T-helper 17 cell (primary cell): ENCODE data around the gene DGAT2. TPM values are rescaled to one million over a fixed set of nuclear protein-coding genes. Genes with fewer than 3 reads are reported as not detected.

Source experiments
- ATAC-seq: fragments of 150-1000 bp; cut with Tn5 transposase; 2 replicates; pipeline ENCODE4 v1.10.0; 2021; ENCODE audit warnings: mild to moderate bottlenecking, moderate library complexity
- DNase-seq, 3 donors: peaks; one replicate each; pipeline versions ENCODE4 v3.0.0 to v3.0.0-alpha.2; 2020 to 2021
- H3K9me3 ChIP-seq: one replicate; pipeline ENCODE4 v1.7.0; 2013; ENCODE audit warnings: low read length, mild to moderate bottlenecking; ENCODE audit not compliant: control insufficient read depth, poor library complexity, severe bottlenecking
- H3K27ac Mint-ChIP-seq: one replicate; pipeline ENCODE4 v1.8.0; 2022; ENCODE audit warnings: mild to moderate bottlenecking, moderate library complexity, mixed read lengths
- H3K27me3 Mint-ChIP-seq: one replicate; pipeline ENCODE4 v1.8.0; 2022; ENCODE audit warnings: mixed read lengths
- H3K36me3 Mint-ChIP-seq: one replicate; pipeline ENCODE4 v1.8.0; 2022; ENCODE audit warnings: low read depth, mixed read lengths
- H3K4me1 Mint-ChIP-seq: one replicate; pipeline ENCODE4 v1.8.0; 2022; ENCODE audit warnings: mild to moderate bottlenecking, mixed read lengths
- H3K4me3 Mint-ChIP-seq: one replicate; pipeline ENCODE4 v1.8.0; 2022; ENCODE audit warnings: mild to moderate bottlenecking, moderate library complexity, mixed read lengths
- total RNA-seq, 4 donors: library from RNA in 2 of 4; stranded (reverse) in 2 of 4; gene quantifications; one replicate each; pipeline ENCODE4 v1.2.3 and lab custom pipeline; 2022 to 2026

DGAT2 gene
- total RNA-seq, 2 donors from 2014 or later, result 0.55 to 1.2 TPM

DNA sequence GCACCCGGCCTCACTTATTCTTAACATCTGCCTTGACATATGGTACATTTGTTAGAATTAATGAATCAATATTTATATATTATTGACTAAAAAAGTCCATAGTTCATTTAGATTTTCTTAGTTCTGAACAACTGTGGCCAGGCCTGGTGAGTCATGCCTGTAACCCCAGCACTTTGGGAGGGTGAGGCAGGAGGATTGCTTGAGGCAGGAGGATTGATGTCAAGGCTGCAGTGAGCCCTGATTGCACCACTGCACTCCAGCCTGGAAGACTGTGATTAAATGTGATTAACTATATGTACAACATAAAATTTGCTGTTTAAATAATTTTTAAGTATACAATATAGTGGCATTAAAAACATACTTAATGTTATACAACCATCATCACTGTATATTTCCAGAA is 52.1 kb downstream of the DGAT2 start:
- no peaks in the 10 kb centered on the region for H3K9me3 ChIP-seq
- Mint-ChIP-seq H3K4me3 (no peak overlapping the region), H3K4me1 (peaks cover 30% of the 10 kb centered on the region), H3K36me3 (no peaks in the 10 kb centered on the region), H3K27me3 (no peaks in the 10 kb centered on the region), H3K27ac (no peak overlapping the region)
- ATAC-seq (no peak), DNase-seq (no peak)

GRCh38 chr11:75821202-75821601 is 52.6 kb downstream of the DGAT2 start:
- Mint-ChIP-seq H3K27ac (no peak overlapping the region), H3K27me3 (no peaks in the 10 kb centered on the region), H3K4me3 (no peak overlapping the region), H3K36me3 (no peaks in the 10 kb centered on the region), H3K4me1 (peaks cover 31% of the 10 kb centered on the region)
- no peaks in the 10 kb centered on the region for H3K9me3 ChIP-seq
- no peak for DNase-seq
- no peak for ATAC-seq

- H3K4me3 Mint-ChIP-seq, result no peak overlapping the region
- H3K9me3 ChIP-seq, result no peaks in the 10 kb centered on the region
- H3K27me3 Mint-ChIP-seq, result no peaks in the 10 kb centered on the region
- H3K4me1 Mint-ChIP-seq, result peaks cover 35% of the 10 kb centered on the region
- H3K36me3 Mint-ChIP-seq, result no peaks in the 10 kb centered on the region
- ATAC-seq (peak; percentile 25), DNase-seq (no peak)
- no peak overlapping the region for H3K27ac Mint-ChIP-seq
Measured at GRCh38 chr11:75822541-75822940, 54.0 kb downstream of the DGAT2 start.

- peaks cover 33% of the 10 kb centered on the region for H3K4me1 Mint-ChIP-seq
- no peak for DNase-seq
- H3K27ac Mint-ChIP-seq, result no peak overlapping the region
- no peaks in the 10 kb centered on the region for H3K36me3 Mint-ChIP-seq
- H3K4me3 Mint-ChIP-seq, result no peak overlapping the region
- H3K9me3 ChIP-seq, result no peaks in the 10 kb centered on the region
- ATAC-seq, result no peak
- no peaks in the 10 kb centered on the region for H3K27me3 Mint-ChIP-seq
Measured at GRCh38 chr11:75823415-75823814, 54.8 kb downstream of the DGAT2 start.

- Mint-ChIP-seq H3K27ac (peak overlapping the region; percentile 76), H3K27me3 (no peaks in the 10 kb centered on the region), H3K36me3 (no peaks in the 10 kb centered on the region), H3K4me3 (no peak overlapping the region), H3K4me1 (peaks cover 33% of the 10 kb centered on the region)
- DNase-seq, result no peak
- ATAC-seq, result no peak
- no peaks in the 10 kb centered on the region for H3K9me3 ChIP-seq
Measured at GRCh38 chr11:75823946-75824345, 55.4 kb downstream of the DGAT2 start.

GRCh38 chr11:75826461-75827230 is 58.1 kb downstream of the DGAT2 start:
- H3K9me3 ChIP-seq, result no peaks in the 10 kb centered on the region
- Mint-ChIP-seq H3K4me1 (peaks cover 26% of the 10 kb centered on the region), H3K27ac (peak overlapping the region; percentile 76), H3K4me3 (peak overlapping the region; percentile 49), H3K27me3 (no peaks in the 10 kb centered on the region), H3K36me3 (peaks cover 2% of the 10 kb centered on the region)
- ATAC-seq (no peak), DNase-seq (no peak)

DNA sequence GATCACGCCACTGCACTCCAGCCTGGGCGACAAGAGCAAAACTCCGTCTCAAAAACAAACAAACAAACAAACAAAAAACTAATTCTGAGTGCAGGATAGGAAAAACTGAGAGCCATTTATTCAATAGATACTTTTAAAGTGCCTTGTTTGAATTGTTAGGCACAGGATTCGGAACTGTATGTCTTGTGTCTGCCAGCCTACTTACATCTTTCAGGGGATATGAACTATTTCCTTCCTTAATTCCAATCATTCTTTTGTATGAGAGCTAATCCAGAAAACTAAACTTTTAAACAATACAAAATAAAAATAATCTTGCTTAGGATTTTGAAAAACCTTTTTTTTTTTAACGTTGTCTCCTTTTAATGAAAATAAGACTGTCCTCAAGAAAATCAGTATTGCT is 59.0 kb downstream of the DGAT2 start:
- ATAC-seq, result no peak
- Mint-ChIP-seq H3K36me3 (peaks cover 2% of the 10 kb centered on the region), H3K27me3 (no peaks in the 10 kb centered on the region), H3K4me1 (peaks cover 23% of the 10 kb centered on the region), H3K4me3 (no peak overlapping the region), H3K27ac (no peak overlapping the region)
- H3K9me3 ChIP-seq, result no peaks in the 10 kb centered on the region
- no peak for DNase-seq

DNA sequence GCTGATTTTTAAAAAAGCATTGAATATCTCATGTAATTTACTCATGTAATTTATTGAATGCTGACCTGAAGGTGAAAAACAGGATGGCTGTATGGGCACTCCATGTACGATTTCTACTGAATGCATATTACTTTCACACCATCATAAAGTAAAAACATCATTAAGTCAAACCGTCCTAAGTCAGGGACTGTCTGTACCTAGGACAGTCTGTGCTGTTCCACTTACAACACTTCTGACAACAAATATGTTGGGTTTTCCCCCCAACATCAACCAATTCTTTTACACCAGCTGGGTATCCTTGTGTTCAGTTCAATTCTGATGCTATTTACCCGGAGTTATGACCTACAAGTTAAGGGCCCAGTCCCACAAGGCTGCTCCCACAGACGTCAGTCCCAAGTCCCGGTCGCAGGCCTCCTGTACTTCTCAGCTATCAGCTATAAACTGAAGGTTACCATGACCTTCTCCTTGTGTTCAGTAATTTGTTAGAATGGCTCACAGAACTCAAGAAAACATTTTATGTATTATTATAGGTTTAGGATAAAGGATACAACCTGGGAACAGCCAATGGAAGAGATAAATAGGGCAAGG is 63.4 kb downstream of the DGAT2 start:
- Mint-ChIP-seq H3K36me3 (peaks cover 5% of the 10 kb centered on the region), H3K27me3 (no peaks in the 10 kb centered on the region), H3K4me3 (no peak overlapping the region), H3K27ac (no peak overlapping the region), H3K4me1 (peaks cover 17% of the 10 kb centered on the region)
- DNase-seq (no peak), ATAC-seq (no peak)
- no peaks in the 10 kb centered on the region for H3K9me3 ChIP-seq

DNA sequence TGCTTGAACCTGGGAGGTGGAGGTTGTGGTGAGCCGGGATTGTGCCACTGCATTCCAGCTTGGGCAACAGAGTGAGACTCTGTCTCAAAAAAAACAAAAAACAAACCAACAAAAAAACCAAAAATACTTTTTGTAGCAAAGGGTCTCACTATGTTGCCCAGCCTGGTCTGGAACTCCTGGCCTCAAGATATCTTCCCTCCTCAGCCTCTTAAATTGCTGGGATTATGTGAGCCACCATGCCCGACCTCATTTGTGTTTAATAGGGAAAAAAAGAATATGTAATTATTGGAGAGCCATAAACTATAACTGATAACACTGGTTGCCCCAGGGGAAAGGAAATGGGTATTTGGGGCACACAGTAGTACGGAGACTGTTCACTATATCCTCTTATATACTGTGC is 66.2 kb downstream of the DGAT2 start:
- Mint-ChIP-seq H3K27ac (no peak overlapping the region), H3K36me3 (peaks cover 7% of the 10 kb centered on the region), H3K27me3 (no peaks in the 10 kb centered on the region), H3K4me3 (no peak overlapping the region), H3K4me1 (peaks cover 21% of the 10 kb centered on the region)
- H3K9me3 ChIP-seq, result no peaks in the 10 kb centered on the region
- ATAC-seq, result no peak
- DNase-seq, result no peak

DNA sequence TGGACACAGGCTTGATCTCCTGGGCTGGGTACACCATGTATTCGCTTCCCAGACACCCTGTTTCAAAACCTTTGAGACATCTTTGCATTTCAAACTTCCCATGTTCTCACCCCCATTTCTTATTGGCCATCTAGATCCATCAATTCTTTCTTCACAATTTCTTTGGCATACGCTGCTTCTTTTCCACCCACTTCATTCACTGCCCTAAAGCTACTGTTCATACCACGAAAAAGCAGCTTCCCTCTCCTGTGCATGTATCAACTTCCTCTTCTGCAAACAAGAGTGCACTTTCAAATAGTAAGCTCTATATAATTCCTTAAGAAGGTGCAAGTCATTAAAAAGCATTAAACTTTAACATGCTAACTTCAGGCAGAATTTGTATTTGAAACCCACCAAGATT is 67.8 kb downstream of the DGAT2 start:
- H3K4me1 Mint-ChIP-seq, result peaks cover 28% of the 10 kb centered on the region
- no peak overlapping the region for H3K27ac Mint-ChIP-seq

GRCh38 chr11:75839851-75840250 is 71.3 kb downstream of the DGAT2 start:
- H3K9me3 ChIP-seq, result no peaks in the 10 kb centered on the region
- H3K27ac Mint-ChIP-seq, result no peak overlapping the region
- peaks cover 5% of the 10 kb centered on the region for H3K36me3 Mint-ChIP-seq
- DNase-seq, result no peak
- ATAC-seq, result no peak
- no peak overlapping the region for H3K4me3 Mint-ChIP-seq
- H3K4me1 Mint-ChIP-seq, result peaks cover 33% of the 10 kb centered on the region
- no peaks in the 10 kb centered on the region for H3K27me3 Mint-ChIP-seq

More for the DNA sequence above, 67.8 kb downstream of the DGAT2 start:
- no peaks in the 10 kb centered on the region for H3K9me3 ChIP-seq
- no peaks in the 10 kb centered on the region for H3K27me3 Mint-ChIP-seq
- no peak overlapping the region for H3K4me3 Mint-ChIP-seq
- ATAC-seq (no peak), DNase-seq (no peak)
- H3K36me3 Mint-ChIP-seq, result peaks cover 6% of the 10 kb centered on the region

DNA sequence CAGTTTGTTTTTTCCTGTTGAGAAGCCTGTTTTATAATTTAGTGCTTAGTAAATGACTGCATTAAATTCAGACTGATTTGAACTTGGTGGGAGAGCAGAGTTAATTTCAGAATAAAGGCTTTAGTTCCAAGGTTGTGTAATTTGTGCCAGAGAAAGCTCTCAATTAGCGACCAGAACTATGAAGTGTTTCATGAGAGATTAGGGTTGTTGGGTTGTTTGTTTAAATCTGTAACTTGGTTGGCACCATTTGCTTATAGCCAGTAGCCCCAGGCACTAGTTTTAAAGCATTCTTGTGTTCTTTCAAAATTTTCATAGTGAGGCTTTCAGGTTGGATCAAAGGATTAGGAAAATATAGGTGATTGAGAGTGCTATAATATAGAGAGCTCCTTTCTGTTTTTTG is 71.9 kb downstream of the DGAT2 start:
- no peak overlapping the region for H3K27ac Mint-ChIP-seq
- no peak for ATAC-seq

GRCh38 chr11:75841739-75842138 is 73.2 kb downstream of the DGAT2 start:
- H3K9me3 ChIP-seq, result no peaks in the 10 kb centered on the region
- ATAC-seq, result no peak
- Mint-ChIP-seq H3K4me1 (peaks cover 30% of the 10 kb centered on the region), H3K36me3 (peaks cover 2% of the 10 kb centered on the region), H3K27ac (no peak overlapping the region), H3K27me3 (no peaks in the 10 kb centered on the region), H3K4me3 (no peak overlapping the region)
- DNase-seq, result no peak

More for the DNA sequence above, 71.9 kb downstream of the DGAT2 start:
- H3K4me1 Mint-ChIP-seq, result peaks cover 32% of the 10 kb centered on the region
- no peaks in the 10 kb centered on the region for H3K27me3 Mint-ChIP-seq
- no peaks in the 10 kb centered on the region for H3K9me3 ChIP-seq
- H3K4me3 Mint-ChIP-seq, result no peak overlapping the region
- H3K36me3 Mint-ChIP-seq, result peaks cover 5% of the 10 kb centered on the region
- DNase-seq, result no peak

DNA sequence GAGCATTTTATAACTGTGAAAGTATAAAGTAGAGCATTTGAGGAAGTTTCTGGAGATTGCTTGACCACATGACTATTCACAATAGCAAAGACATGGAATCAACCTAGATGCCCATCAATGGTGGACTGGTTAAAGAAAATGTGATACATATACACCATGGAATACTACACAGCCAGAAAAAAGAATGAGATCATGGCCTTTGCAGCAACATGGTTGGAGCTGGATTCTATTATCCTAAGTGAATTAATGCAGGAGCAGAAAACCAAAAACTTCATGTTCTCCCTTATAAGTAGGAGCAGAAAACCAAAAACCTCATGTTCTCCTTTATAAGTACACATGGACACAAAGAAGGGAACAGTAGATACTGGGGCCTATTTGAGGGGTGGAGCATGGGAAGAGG is 76.7 kb downstream of the DGAT2 start:
- no peak for DNase-seq

More for the DNA sequence above, 76.7 kb downstream of the DGAT2 start:
- no peak overlapping the region for H3K27ac Mint-ChIP-seq
- H3K4me3 Mint-ChIP-seq, result no peak overlapping the region
- H3K4me1 Mint-ChIP-seq, result peaks cover 29% of the 10 kb centered on the region
- H3K9me3 ChIP-seq, result no peaks in the 10 kb centered on the region
- H3K27me3 Mint-ChIP-seq, result no peaks in the 10 kb centered on the region
- no peak for ATAC-seq
- H3K36me3 Mint-ChIP-seq, result no peaks in the 10 kb centered on the region
